Endothelial cell of umbilical vein (primary cell): ENCODE measurements around the gene GPRIN1. TPM values are rescaled to one million over a fixed set of nuclear protein-coding genes. Genes with fewer than 3 reads are reported as not detected.

Experiments
- BruUV-seq: library from RNA; stranded (reverse); fragments of 400-500 nt; replicated peaks from 2 replicates; lab custom pipeline; 2021; lab: Mats Ljungman, UMichigan
- CTCF ChIA-PET: fragments of 300-600, 350-600 bp; sonication (Branson Sonifier 250); formaldehyde crosslinking; loops from one replicate; lab custom pipeline; 2021; ENCODE audit warnings: antibody characterized with exemption, inconsistent platforms; lab: Charles Lee
- POLR2A ChIA-PET: fragments of 300-600, 350-600 bp; sonication (Branson Sonifier 250); formaldehyde crosslinking; loops from one replicate; lab custom pipeline; 2021; ENCODE audit warnings: antibody characterized with exemption, inconsistent platforms; lab: Charles Lee
- DNase-seq: peaks from one replicate; pipeline ENCODE4 v3.0.0-alpha.2; 2011; ENCODE audit warnings: low read depth, low spot score
- FAIRE-seq: peaks from 2 replicates; lab custom pipeline; 2011; peaks lifted over from hg19 to GRCh38; lab: Jason Lieb, UNC
- H2AFZ ChIP-seq: 2 replicates; pipeline ENCODE4 v1.6.0; 2012; ENCODE audit warnings: low read depth, low read length, control low read depth, inconsistent platforms
- H3K27ac ChIP-seq: 2 replicates; pipeline ENCODE4 v1.5.1; 2011; ENCODE audit warnings: low read depth, mild to moderate bottlenecking, control low read depth, low read length, moderate library complexity; ENCODE audit not compliant: insufficient read depth
- H3K27me3 ChIP-seq, 2 experiments: 2 replicates each; pipeline versions ENCODE4 v1.6.0 to v1.6.1; 2011; ENCODE audit warnings: low read length in 2 of 2, mixed read lengths in 1 of 2; ENCODE audit not compliant: control insufficient read depth in 2 of 2, insufficient read depth in 2 of 2
- H3K36me3 ChIP-seq, 2 experiments: 2 replicates in 1 of 2; 3 replicates in 1 of 2; pipeline ENCODE4 v1.5.1; 2011; ENCODE audit warnings: low read length in 2 of 2, mild to moderate bottlenecking in 1 of 2, moderate library complexity in 1 of 2; ENCODE audit not compliant: control insufficient read depth in 2 of 2, insufficient read depth in 2 of 2; ENCODE audit errors: extremely low read depth in 1 of 2
- H3K4me1 ChIP-seq: 3 replicates; pipeline ENCODE4 v1.5.1; 2011; ENCODE audit warnings: mild to moderate bottlenecking, low read length; ENCODE audit not compliant: control insufficient read depth, insufficient read depth; ENCODE audit errors: extremely low read depth
- H3K4me2 ChIP-seq: 2 replicates; pipeline ENCODE4 v1.6.1; 2011; ENCODE audit warnings: low read length, control low read depth, mixed read lengths; ENCODE audit not compliant: insufficient read depth
- H3K4me3 ChIP-seq, 3 experiments: fragments of 200-600 bp in 1 of 3; sonication (generic), shearing (Covaris generic) in 1 of 3; replicated peaks in 1 of 3; 2 replicates each; pipeline ENCODE4 v1.5.1; 2011 to 2016; ENCODE audit warnings: control low read depth in 3 of 3, low read length in 3 of 3, mild to moderate bottlenecking in 2 of 3, inconsistent platforms in 1 of 3, low read depth in 1 of 3, moderate library complexity in 1 of 3; ENCODE audit not compliant: insufficient read depth in 1 of 3
- H3K79me2 ChIP-seq: 2 replicates; pipeline ENCODE4 v1.6.0; 2012; ENCODE audit warnings: low read length, inconsistent platforms; ENCODE audit not compliant: control insufficient read depth, insufficient read depth
- H3K9ac ChIP-seq: replicated peaks from 2 replicates; pipeline ENCODE3; 2011; ENCODE audit warnings: low read length, control low read depth; ENCODE audit not compliant: insufficient read depth; ENCODE audit errors: extremely low read depth
- H3K9me1 ChIP-seq: replicated peaks from 3 replicates; pipeline ENCODE4 v1.6.0; 2011; ENCODE audit warnings: mild to moderate bottlenecking, low read length; ENCODE audit not compliant: control insufficient read depth, insufficient read depth; ENCODE audit errors: extremely low read depth
- H3K9me3 ChIP-seq: replicated peaks from 2 replicates; pipeline ENCODE4 v1.5.1; 2012; ENCODE audit warnings: low read length, inconsistent platforms; ENCODE audit not compliant: control insufficient read depth, insufficient read depth
- H4K20me1 ChIP-seq: replicated peaks from 2 replicates; pipeline ENCODE3; 2011; ENCODE audit warnings: mild to moderate bottlenecking, low read length; ENCODE audit not compliant: control insufficient read depth, insufficient read depth; ENCODE audit errors: extremely low read depth
- CTCF ChIP-seq, 2 donors: IDR thresholded peaks; 1 replicate in 1 of 2; 2 replicates in 1 of 2; pipeline ENCODE4 v1.5.1; 2011; ENCODE audit warnings: low read length in 2 of 2, mild to moderate bottlenecking in 2 of 2, moderate library complexity in 2 of 2, control low read depth in 1 of 2, inconsistent platforms in 1 of 2, low read depth in 1 of 2; ENCODE audit not compliant: insufficient read depth in 1 of 2; ENCODE audit errors: extremely low read depth in 1 of 2
- EZH2 ChIP-seq: IDR thresholded peaks from 2 replicates; pipeline ENCODE4 v1.6.1; 2012; ENCODE audit warnings: borderline replicate concordance, low read depth, mild to moderate bottlenecking, moderate library complexity, low read length, inconsistent platforms; ENCODE audit not compliant: severe bottlenecking
- FOS ChIP-seq: IDR thresholded peaks from 2 replicates; pipeline ENCODE4 v1.6.1; 2011; ENCODE audit warnings: mild to moderate bottlenecking, low read length, moderate library complexity, borderline replicate concordance; ENCODE audit not compliant: insufficient read depth
- GATA2 ChIP-seq: IDR thresholded peaks from 2 replicates; pipeline ENCODE4 v1.7.0; 2011; ENCODE audit warnings: low read depth, mild to moderate bottlenecking, moderate library complexity, mixed read lengths, low read length; ENCODE audit not compliant: insufficient read length, insufficient read depth
- JUN ChIP-seq: IDR thresholded peaks from 2 replicates; pipeline ENCODE4 v1.6.1; 2011; ENCODE audit warnings: borderline replicate concordance, low read depth; ENCODE audit not compliant: insufficient read length, insufficient read depth
- MYC ChIP-seq: IDR thresholded peaks from one replicate; pipeline ENCODE4 v1.6.1; 2011; ENCODE audit warnings: mild to moderate bottlenecking, low read depth, low read length
- POLR2A ChIP-seq: IDR thresholded peaks from 2 replicates; pipeline ENCODE4 v1.6.1; 2012; ENCODE audit warnings: low read depth, mild to moderate bottlenecking, control low read depth, low read length
- POLR2AphosphoS5 ChIP-seq: IDR thresholded peaks from 2 replicates; pipeline ENCODE4 v1.6.1; 2012; ENCODE audit warnings: low read depth, mild to moderate bottlenecking, control low read depth, low read length, moderate library complexity; ENCODE audit not compliant: insufficient read depth
- dilution Hi-C: fragments of 300-500 bp; cut with MboI; formaldehyde crosslinking; loops from one replicate; pipeline ENCODE4 v1.15.0; 2019; ENCODE audit warnings: low sequenced_read_pairs; ENCODE audit not compliant: extremely low pct_ligation_motif_present
- intact Hi-C: fragments of 100-400 bp; cut with micrococcal nuclease; formaldehyde crosslinking; loops from one replicate; pipeline ENCODE4 v1.10.0; 2022
- polyA plus RNA-seq, 4 experiments: library from polyadenylated mRNA; depleted of rRNA in 3 of 4; stranded (reverse) in 3 of 4; unstranded in 1 of 4; fragments of >200 nt; gene quantifications; 2 replicates each; pipeline versions ENCODE4 v1.2.1 to v1.2.3, GENCODE V29; 2011 to 2012; ENCODE audit warnings: missing spikeins in 1 of 4
- total RNA-seq: library from RNA; stranded (reverse); gene quantifications from 2 replicates; pipeline ENCODE4 v1.2.3, GENCODE V29; 2021
- TF ChIP-seq, protein P1 (sequence below): IDR thresholded peaks from 2 replicates; pipeline ENCODE4 v1.6.1; 2011; ENCODE audit not compliant: insufficient read depth, insufficient read length

Gene GPRIN1
- total and polyA plus RNA-seq, 2 donors (not counting 3 experiments of a cell fraction or from before 2014, with no cell fraction given): 2.4 to 10.4 TPM

- BruUV-seq: no TSS peak
- intact Hi-C loops: no loop called here
- CTCF ChIA-PET: interaction anchor here (0.7 to 1.6 kb wide), 2 partner anchors 16 to 47 kb away, joined by 3 read pairs; no protein-coding TSS in a partner anchor
Observed at GRCh38 chr5:176644294-176644693, 34.3 kb upstream of the GPRIN1 start.

GRCh38 chr5:176643491-176644219, 33.7 kb upstream of the GPRIN1 start:
- CTCF ChIA-PET: interaction anchor here (0.7 to 1.6 kb wide), 2 partner anchors 17 to 47 kb away, joined by 3 read pairs; no protein-coding TSS in a partner anchor
- POLR2A ChIA-PET: no interaction called here

More at GRCh38 chr5:176644294-176644693, 34.3 kb upstream of the GPRIN1 start:
- no peak overlapping the region for H2AFZ ChIP-seq
- dilution Hi-C loops: no loop called here
- no peaks in the 10 kb centered on the region for H3K36me3 ChIP-seq
- H3K4me2 ChIP-seq: no peak overlapping the region
- TF ChIP-seq POLR2AphosphoS5: no peak
- no peak for TF ChIP-seq GATA2
- TF ChIP-seq FOS: no peak
- TF ChIP-seq POLR2A: no peak
- TF ChIP-seq, protein P1, sequence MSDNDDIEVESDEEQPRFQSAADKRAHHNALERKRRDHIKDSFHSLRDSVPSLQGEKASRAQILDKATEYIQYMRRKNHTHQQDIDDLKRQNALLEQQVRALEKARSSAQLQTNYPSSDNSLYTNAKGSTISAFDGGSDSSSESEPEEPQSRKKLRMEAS: no peak
- TF ChIP-seq MYC: no peak
- H3K27ac ChIP-seq: no peak overlapping the region
- no peaks in the 10 kb centered on the region for H4K20me1 ChIP-seq
- POLR2A ChIA-PET: no interaction called here
- no peak overlapping the region for H3K9ac ChIP-seq
- DNase-seq (no peak), FAIRE-seq (no peak)
- H3K9me1 ChIP-seq: no peaks in the 10 kb centered on the region
- H3K9me3 ChIP-seq: no peaks in the 10 kb centered on the region
- H3K79me2 ChIP-seq: peaks cover 9% of the 10 kb centered on the region
- no peak overlapping the region for H3K4me3 ChIP-seq
- peaks cover 12% of the 10 kb centered on the region for H3K4me1 ChIP-seq
- no peaks in the 10 kb centered on the region for H3K27me3 ChIP-seq

More at GRCh38 chr5:176643491-176644219, 33.7 kb upstream of the GPRIN1 start:
- no peaks in the 10 kb centered on the region for H3K9me1 ChIP-seq
- DNase-seq: no peak
- no peak overlapping the region for H2AFZ ChIP-seq
- no peaks in the 10 kb centered on the region for H3K36me3 ChIP-seq
- no peak overlapping the region for H3K4me2 ChIP-seq
- BruUV-seq: no TSS peak
- H3K79me2 ChIP-seq: peaks cover 3% of the 10 kb centered on the region
- H3K27ac ChIP-seq: no peak overlapping the region
- dilution Hi-C loops (no loop called here), intact Hi-C loops (no loop called here)
- FAIRE-seq: no peak
- no peaks in the 10 kb centered on the region for H3K9me3 ChIP-seq
- no peak overlapping the region for H3K9ac ChIP-seq
- TF ChIP-seq JUN: no peak
- TF ChIP-seq POLR2AphosphoS5: no peak
- TF ChIP-seq, protein P1: no peak
- TF ChIP-seq GATA2: no peak
- TF ChIP-seq MYC: no peak
- TF ChIP-seq FOS: no peak
- TF ChIP-seq CTCF (IDR thresholded peaks at IDR 0.05; ENCODE audit: extremely low read depth in 1 of 2, insufficient read depth in 1 of 2, low read depth in 1 of 2, low read length in 2 of 2): no peak
- no peak for TF ChIP-seq EZH2
- no peak for TF ChIP-seq POLR2A
- H4K20me1 ChIP-seq: no peaks in the 10 kb centered on the region
- no peaks in the 10 kb centered on the region for H3K27me3 ChIP-seq
- H3K4me3 ChIP-seq: no peak overlapping the region
- H3K4me1 ChIP-seq: peaks cover 12% of the 10 kb centered on the region
